ENCODE measurements around the gene PIK3R1.

The PIK3R1 gene

GRCh38 chr5:68329554-68330255 is 114.1 kb downstream of the PIK3R1 start:
- no peak for DNase-seq (ENCODE audit: low read depth)

GRCh38 chr5:68330574-68330973 is 115.0 kb downstream of the PIK3R1 start:
- DNase-seq (ENCODE audit: low read depth): no peak

GRCh38 chr5:68331192-68332079 is 115.9 kb downstream of the PIK3R1 start:
- no peak for DNase-seq (ENCODE audit: low read depth)

GRCh38 chr5:68332080-68332451 is 116.5 kb downstream of the PIK3R1 start:
- DNase-seq (ENCODE audit: low read depth): no peak

- no peak for DNase-seq (ENCODE audit: low read depth)
Observed at GRCh38 chr5:68332556-68332955, 117.0 kb downstream of the PIK3R1 start.

- no peak for DNase-seq (ENCODE audit: low read depth)
Observed at GRCh38 chr5:68333649-68334552, 118.3 kb downstream of the PIK3R1 start.

- DNase-seq (ENCODE audit: low read depth): no peak
Observed at GRCh38 chr5:68334553-68334886, 119.0 kb downstream of the PIK3R1 start.

GRCh38 chr5:68335075-68335474 is 119.5 kb downstream of the PIK3R1 start:
- no peak for DNase-seq (ENCODE audit: low read depth)

GRCh38 chr5:68336200-68336599 is 120.6 kb downstream of the PIK3R1 start:
- DNase-seq (ENCODE audit: low read depth): no peak

- no peak for DNase-seq (ENCODE audit: low read depth)
Observed at GRCh38 chr5:68337235-68337634, 121.7 kb downstream of the PIK3R1 start.

- DNase-seq (ENCODE audit: low read depth): no peak
Observed at GRCh38 chr5:68339921-68340321, 124.4 kb downstream of the PIK3R1 start.

GRCh38 chr5:68341006-68341405 is 125.5 kb downstream of the PIK3R1 start:
- no peak for DNase-seq (ENCODE audit: low read depth)

GRCh38 chr5:68342693-68343092 is 127.1 kb downstream of the PIK3R1 start:
- DNase-seq (ENCODE audit: low read depth): no peak

- DNase-seq (ENCODE audit: low read depth): no peak
Observed at GRCh38 chr5:68343421-68343826, 127.9 kb downstream of the PIK3R1 start.

- no peak for DNase-seq (ENCODE audit: low read depth)
Observed at GRCh38 chr5:68344447-68345111, 129.0 kb downstream of the PIK3R1 start.

- no peak for DNase-seq (ENCODE audit: low read depth)
Observed at GRCh38 chr5:68345171-68345570, 129.6 kb downstream of the PIK3R1 start.

GRCh38 chr5:68345582-68345981 is 130.0 kb downstream of the PIK3R1 start:
- no peak for DNase-seq (ENCODE audit: low read depth)

GRCh38 chr5:68347536-68347935 is 132.0 kb downstream of the PIK3R1 start:
- DNase-seq (ENCODE audit: low read depth): no peak

GRCh38 chr5:68348447-68349222 is 133.1 kb downstream of the PIK3R1 start:
- no peak for DNase-seq (ENCODE audit: low read depth)

GRCh38 chr5:68350176-68350575 is 134.6 kb downstream of the PIK3R1 start:
- DNase-seq (ENCODE audit: low read depth): no peak

Data from T follicular helper cell (primary cell).